HG02759 (cell line): ENCODE measurements around the gene TRIM4.
"Not testable (repeated sequence)": the region's sequence is repeated elsewhere in the genome, so short reads cannot be mapped to it uniquely, and the experiment has no call there.

Experiments used
- ATAC-seq: cut with Tn5 transposase; IDR thresholded peaks from one replicate; pipeline ENCODE4 v1.9.1; 2021; ENCODE audit warnings: mild to moderate bottlenecking, moderate library complexity; ENCODE audit not compliant: unreplicated experiment

TRIM4 gene

GRCh38 chr7:99918959-99919813, at the start of gene TRIM4:
Gene TRIM4 (minus strand): TSS chr7:99919530. CDS start chr7:99919401, 129 bp downstream.
- ATAC-seq = peak; percentile 99

GRCh38 chr7:99958564-99959227, 39.4 kb upstream of the TRIM4 start:
- no peak for ATAC-seq

DNA sequence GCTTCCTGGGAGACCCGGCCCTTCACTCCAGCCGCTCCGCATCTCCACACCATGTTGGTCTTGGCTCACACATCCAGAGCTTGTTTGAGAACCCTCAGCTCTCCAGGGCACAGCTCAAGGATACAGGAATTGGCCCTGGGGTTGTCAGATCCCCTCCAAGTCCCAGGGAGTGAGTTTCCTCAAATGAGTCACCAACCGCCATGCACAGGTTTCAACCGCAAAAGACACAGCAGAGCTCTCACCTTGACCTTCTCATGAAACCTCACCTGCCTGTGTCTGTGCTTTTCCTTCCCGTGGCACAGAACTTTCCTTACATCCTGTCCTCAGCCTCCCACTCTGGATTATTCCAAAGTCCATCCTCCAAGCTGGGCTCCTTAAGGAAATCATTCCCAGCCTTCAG, 35.9 kb upstream of the TRIM4 start:
- no peak for ATAC-seq

DNA sequence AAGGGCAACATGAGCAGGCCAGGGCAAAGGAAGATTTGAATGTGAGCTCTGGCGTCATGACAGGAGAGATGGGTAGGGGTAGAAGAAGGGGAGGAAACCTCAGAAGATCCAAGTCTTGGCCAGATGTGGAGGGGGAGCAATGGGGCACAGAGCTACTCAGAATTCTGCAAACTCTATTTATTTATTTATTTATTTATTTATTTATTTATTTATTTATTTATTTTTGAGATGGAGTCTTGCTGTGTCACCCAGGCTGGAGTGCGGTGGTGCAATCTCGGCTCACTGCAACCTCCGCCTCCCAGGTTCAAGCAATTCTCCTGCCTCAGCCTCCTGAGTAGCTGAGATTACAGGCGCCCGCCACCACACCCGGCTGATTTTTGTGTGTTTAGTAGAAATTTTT, 35.3 kb upstream of the TRIM4 start:
- ATAC-seq = not testable (repeated sequence)

DNA sequence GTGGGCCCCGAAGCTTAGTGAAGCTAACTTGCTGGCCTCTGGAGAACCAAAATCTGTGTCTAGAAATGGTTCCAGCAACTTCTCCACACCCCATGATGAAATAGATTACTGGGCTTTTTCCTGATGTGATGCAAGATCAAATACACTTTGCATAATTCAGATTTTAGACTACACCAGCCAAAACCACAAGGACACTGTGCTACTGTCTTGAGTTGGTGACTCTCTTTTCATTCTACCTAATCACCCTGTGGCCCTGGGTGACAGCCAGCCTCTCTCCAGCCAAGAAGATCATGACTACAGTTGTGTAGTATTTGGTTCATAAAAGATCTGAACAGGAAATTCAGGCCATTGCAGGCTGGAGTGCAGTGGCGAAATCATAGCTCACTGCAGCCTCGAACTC, 34.3 kb upstream of the TRIM4 start:
- ATAC-seq = no peak

- ATAC-seq = not testable (repeated sequence)
These were observed 33.3 kb upstream of the TRIM4 start for GRCh38 chr7:99952649-99953048.

- ATAC-seq = not testable (repeated sequence)
These were observed 31.5 kb upstream of the TRIM4 start for GRCh38 chr7:99950819-99951218.

DNA sequence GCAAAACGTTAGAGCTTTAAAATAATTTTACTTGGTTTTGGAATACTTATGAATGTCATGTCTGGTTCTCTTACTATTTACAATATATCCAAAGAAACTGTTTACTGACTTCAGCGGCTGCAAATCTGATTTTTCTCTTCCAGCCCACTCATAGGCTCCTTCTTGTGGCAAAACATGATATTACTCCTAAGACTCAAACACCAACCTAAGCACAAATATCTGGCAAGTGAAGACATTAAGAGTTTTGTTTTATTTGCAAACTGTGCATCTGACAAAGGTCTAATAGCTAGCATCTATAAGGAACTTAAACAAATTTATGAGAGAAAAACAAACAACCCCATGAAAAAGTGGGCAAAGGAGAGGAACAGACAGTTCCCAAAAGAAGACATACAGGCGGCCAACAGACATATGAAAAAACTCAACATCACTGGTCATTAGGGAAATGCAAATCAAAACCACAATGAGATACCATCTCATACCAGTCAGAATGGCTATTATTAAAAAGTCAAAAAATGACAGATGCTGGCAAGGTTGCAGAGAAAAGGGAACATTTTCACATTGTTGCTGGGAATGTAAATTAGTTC, 30.4 kb upstream of the TRIM4 start:
- ATAC-seq = no peak

- no peak for ATAC-seq
These were observed 28.3 kb upstream of the TRIM4 start for GRCh38 chr7:99947608-99948007.

- no peak for ATAC-seq
These were observed 25.3 kb upstream of the TRIM4 start for GRCh38 chr7:99944497-99945070.

GRCh38 chr7:99943641-99944496, 24.5 kb upstream of the TRIM4 start:
- no peak for ATAC-seq

GRCh38 chr7:99938296-99938695, 19.0 kb upstream of the TRIM4 start:
- no peak for ATAC-seq

DNA sequence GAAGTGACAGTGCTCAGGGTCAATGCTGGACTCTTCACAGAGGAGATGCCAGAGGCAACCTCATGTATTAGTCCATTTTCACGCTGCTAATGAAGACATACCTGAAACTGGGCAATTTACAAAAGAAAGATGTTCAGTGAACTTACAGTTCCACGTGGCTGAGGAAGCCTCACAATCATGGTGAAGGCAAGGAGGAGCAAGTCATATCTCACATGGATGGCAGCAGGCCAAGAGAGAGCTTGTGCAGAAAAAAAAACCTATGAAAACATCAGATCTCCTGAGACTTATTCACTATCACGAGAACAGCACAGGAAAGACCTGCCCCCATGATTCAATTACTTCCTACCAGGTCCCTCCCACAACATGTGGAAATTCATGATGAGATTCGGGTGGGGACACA, 15.7 kb upstream of the TRIM4 start:
- ATAC-seq = not testable (repeated sequence)

GRCh38 chr7:99930376-99930775, 11.0 kb upstream of the TRIM4 start:
- no peak for ATAC-seq

DNA sequence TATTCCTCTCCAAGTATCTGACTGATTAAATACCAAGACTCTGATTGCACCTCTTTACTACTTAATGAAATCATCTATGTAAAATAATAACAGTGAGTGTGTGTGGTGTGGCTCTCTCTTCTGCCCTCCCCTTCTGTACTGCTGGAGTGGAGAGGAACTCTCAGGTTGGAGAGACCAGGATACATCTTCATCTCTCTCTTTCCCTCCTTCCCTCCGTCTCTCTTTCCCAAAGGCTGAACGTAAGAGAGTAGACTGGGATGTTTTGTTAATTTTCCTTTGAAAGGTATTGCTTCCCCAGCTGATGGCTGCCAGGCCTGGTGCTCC, 10.4 kb upstream of the TRIM4 start:
- no peak for ATAC-seq

DNA sequence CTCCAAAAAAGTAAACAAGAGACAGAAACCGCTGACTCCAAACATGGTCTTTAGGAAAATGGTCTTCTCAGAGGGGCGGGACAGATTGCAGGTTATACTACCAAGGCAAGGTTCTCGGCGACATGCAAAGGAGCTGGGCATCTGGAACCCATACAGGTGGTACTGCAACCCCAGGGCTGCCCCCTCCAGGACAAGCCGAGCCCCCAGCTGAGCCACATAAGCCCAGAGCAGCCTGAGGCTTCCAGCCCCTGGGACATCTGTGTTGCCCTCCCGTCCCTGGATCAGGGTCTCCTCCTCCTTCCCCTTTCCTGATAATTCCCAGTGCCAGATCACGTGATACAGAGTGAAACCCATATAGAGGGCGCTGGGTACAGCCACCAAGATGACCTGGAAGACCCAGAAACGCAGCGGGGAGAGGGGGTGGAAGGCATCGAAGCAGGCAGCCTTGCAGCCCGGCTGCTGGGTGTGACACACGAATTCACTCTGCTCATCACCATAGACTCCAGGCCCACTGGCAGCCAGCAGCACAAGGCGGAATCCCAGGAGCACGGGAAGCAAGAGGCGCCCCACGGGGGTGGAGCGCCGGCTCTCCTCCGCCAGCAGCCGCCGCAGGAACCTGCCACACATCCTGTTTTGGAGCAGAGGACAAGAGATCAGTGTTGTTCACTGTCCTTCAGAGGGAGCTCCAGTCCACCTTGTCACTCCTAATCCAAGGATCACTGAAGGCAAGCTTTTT, 9.8 kb upstream of the TRIM4 start, which contains the start of gene GJC3:
GJC3 (minus strand) TSS at position 627 of the 736 bp plus-strand sequence; CDS start at position 627, 0 bp downstream.
- ATAC-seq = no peak

GRCh38 chr7:99928188-99928587, 8.9 kb upstream of the TRIM4 start:
- ATAC-seq = no peak

- ATAC-seq = no peak
These were observed 8.2 kb upstream of the TRIM4 start for GRCh38 chr7:99927536-99927935.

- no peak for ATAC-seq
These were observed 7.0 kb upstream of the TRIM4 start for GRCh38 chr7:99926321-99926720.

- ATAC-seq = no peak
These were observed 3.9 kb upstream of the TRIM4 start for GRCh38 chr7:99923200-99923599.
